Adrenal gland (tissue), 12 donors: ENCODE measurements around the gene SLC3A2. TPM values are rescaled to one million over a fixed set of nuclear protein-coding genes. Genes with fewer than 3 reads are reported as not detected.
"Not testable (repeated sequence)": the region's sequence is repeated elsewhere in the genome, so short reads cannot be mapped to it uniquely, and the experiment has no call there.

Experiments used
- DNase-seq, 7 donors: peaks; one replicate each; pipeline ENCODE4 v3.0.0-alpha.2; 2019 to 2020
- H3K27ac ChIP-seq, 5 donors: fragments of 200-600 bp; sonication (generic) in 4 of 5; 1 replicate in 3 of 5; 2 replicates in 2 of 5; pipeline versions ENCODE4 v1.5.1 to v1.8.0; 2016 to 2020; ENCODE audit warnings: mild to moderate bottlenecking in 1 of 5
- H3K27me3 ChIP-seq: fragments of 200-600 bp; 2 replicates; pipeline ENCODE4 v1.8.0; 2021
- H3K36me3 ChIP-seq, 2 donors: fragments of 200-600 bp; replicated peaks in 1 of 2; 1 replicate in 1 of 2; 2 replicates in 1 of 2; pipeline versions ENCODE4 v1.5.1 to v1.8.0; 2018 to 2022
- H3K4me1 ChIP-seq, 2 donors: fragments of 200-600 bp; replicated peaks in 1 of 2; 1 replicate in 1 of 2; 2 replicates in 1 of 2; pipeline versions ENCODE4 v1.5.1 to v1.8.0; 2018 to 2021
- H3K4me3 ChIP-seq, 4 donors: fragments of 200-600 bp; sonication (generic) in 3 of 4; one replicate each; pipeline ENCODE4 v1.5.1; 2016 to 2018
- H3K9me3 ChIP-seq, 3 donors: fragments of 200-600 bp; sonication (generic) in 1 of 3; replicated peaks in 1 of 3; 1 replicate in 2 of 3; 2 replicates in 1 of 3; pipeline versions ENCODE4 v1.5.1 to v1.8.0; 2016 to 2021
- POLR2A ChIP-seq, 2 donors: fragments of 450-650 bp; IDR thresholded peaks; one replicate each; pipeline ENCODE4 v1.6.1; 2017; ENCODE audit warnings: antibody characterized with exemption in 2 of 2, mild to moderate bottlenecking in 2 of 2, moderate library complexity in 1 of 2
- WGBS, 4 donors: extraction: QIAGEN DNeasy Blood & Tissue Kit in 2 of 4; methylation state at CpG; one replicate each; pipeline versions ENCODE4 v1.1.5 to v1.1.7; 2013 to 2017; 5-methylcytosine and 5-hydroxymethylcytosine counted together
- intact Hi-C, 2 donors: fragments of 100-400 bp; cut with DNase I; formaldehyde crosslinking; loops; one replicate each; pipeline versions ENCODE4 v1.14.1 to v1.15.0; 2022 to 2023
- polyA plus RNA-seq, 3 donors: library from polyadenylated mRNA; stranded (reverse); fragments of 200-250 nt in 2 of 3; fragments of 350-450 nt in 1 of 3; fragmentation: Illumina TruSeq in 1 of 3; extraction: RNeasy Lipid Tissue Mini Kit (QIAGEN cat#74804) in 1 of 3; gene quantifications; one replicate each; pipeline ENCODE4 v1.2.3, GENCODE V29; 2013 to 2014
- total RNA-seq, 9 donors: library from RNA; depleted of rRNA in 4 of 9; stranded (reverse); fragments of >200 nt in 4 of 9; fragments of 120-200 nt in 1 of 9; fragmentation: NEBNext Ultra II Directional in 1 of 9; extraction: Animal tissue kit (Norgen Biotek cat#: 25700) in 1 of 9; gene quantifications; one replicate each; pipeline versions ENCODE4 v1.1.0 to v1.2.4, GENCODE V29; 2013 to 2023
- TF ChIP-seq, protein P1 (sequence below), 6 experiments: fragments of 450-650 bp in 4 of 6; fragments of 200-600 bp in 2 of 6; sonication (generic) in 1 of 6; IDR thresholded peaks; 1 replicate in 5 of 6; 2 replicates in 1 of 6; pipeline versions ENCODE4 v1.5.1 to v1.8.0; 2016 to 2021; ENCODE audit warnings: antibody characterized with exemption in 6 of 6, mild to moderate bottlenecking in 2 of 6, moderate library complexity in 1 of 6
- donor health status: healthy with polysubstance abuse.
- donor health status: Bipolar disorder and iron deficiency.
- donor health status: DM: yes; HTN: yes; CAD: no.
- donor health status: DM: no; HTN: no; CAD: no.
- donor health status: DM: no; HTN: no; CAD: no.
- donor health status: DM: yes; HTN: yes; CAD: no.

Gene SLC3A2
- total and polyA plus RNA-seq, 12 donors = 103 to 398 (median 164) TPM

DNA sequence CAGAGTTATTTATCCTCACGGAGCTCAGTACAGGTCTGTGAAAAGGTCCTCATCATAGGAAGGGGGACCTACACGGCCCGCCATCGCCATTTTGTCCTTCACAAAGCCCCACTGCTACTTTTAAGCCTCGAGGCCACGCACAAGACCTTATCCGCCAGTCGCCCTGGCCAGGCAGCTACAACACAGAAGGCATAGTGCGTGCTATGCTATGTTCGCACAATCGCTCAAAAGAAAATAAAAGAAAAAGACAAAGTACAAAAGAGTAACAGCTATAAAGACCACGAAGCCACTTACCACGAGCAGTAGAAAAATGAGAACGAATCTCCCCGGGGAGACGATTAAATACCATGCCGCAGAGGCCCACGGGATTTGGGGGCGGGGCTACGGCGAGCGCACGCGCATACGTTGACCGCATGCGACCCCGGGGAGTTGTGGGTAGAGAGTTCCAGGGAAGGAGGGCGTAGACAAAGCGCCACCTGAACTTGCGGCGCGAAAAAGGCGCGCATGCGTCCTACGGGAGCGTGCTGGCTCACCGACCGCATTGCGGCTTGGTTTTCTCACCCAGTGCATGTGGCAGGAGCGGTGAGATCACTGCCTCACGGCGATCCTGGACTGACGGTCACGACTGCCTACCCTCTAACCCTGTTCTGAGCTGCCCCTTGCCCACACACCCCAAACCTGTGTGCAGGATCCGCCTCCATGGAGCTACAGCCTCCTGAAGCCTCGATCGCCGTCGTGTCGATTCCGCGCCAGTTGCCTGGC, 24.9 kb upstream of the SLC3A2 start:
- 0 to 1% (median 0%) methylated on average over 28 to 54 of the region's 54 CpGs for WGBS, 4 donors
- DNase-seq = peak; percentile 96 to 98 (median 97)
- Histone ChIP-seq H3K36me3 (peaks cover 0 to 32% of the 10 kb centered on the region in 2 donors), H3K4me1 (peaks cover 12 to 21% of the 10 kb centered on the region in 2 donors), H3K9me3 (no peaks in the 10 kb centered on the region), H3K27me3 (no peaks in the 10 kb centered on the region), H3K4me3 (peak overlapping the region; percentile 24 to 71 (median 44)), H3K27ac (peak overlapping the region in 4 of 5 donors; percentile 14 to 81 (median 57))
- TF ChIP-seq POLR2A (IDR thresholded peaks at IDR 0.05) = peak; percentile 96 to 97
- TF ChIP-seq, protein P1, sequence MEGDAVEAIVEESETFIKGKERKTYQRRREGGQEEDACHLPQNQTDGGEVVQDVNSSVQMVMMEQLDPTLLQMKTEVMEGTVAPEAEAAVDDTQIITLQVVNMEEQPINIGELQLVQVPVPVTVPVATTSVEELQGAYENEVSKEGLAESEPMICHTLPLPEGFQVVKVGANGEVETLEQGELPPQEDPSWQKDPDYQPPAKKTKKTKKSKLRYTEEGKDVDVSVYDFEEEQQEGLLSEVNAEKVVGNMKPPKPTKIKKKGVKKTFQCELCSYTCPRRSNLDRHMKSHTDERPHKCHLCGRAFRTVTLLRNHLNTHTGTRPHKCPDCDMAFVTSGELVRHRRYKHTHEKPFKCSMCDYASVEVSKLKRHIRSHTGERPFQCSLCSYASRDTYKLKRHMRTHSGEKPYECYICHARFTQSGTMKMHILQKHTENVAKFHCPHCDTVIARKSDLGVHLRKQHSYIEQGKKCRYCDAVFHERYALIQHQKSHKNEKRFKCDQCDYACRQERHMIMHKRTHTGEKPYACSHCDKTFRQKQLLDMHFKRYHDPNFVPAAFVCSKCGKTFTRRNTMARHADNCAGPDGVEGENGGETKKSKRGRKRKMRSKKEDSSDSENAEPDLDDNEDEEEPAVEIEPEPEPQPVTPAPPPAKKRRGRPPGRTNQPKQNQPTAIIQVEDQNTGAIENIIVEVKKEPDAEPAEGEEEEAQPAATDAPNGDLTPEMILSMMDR (IDR thresholded peaks at IDR 0.05) = peak in 1 of 6 experiments; percentile 5
- intact Hi-C loops = no loop called here

DNA sequence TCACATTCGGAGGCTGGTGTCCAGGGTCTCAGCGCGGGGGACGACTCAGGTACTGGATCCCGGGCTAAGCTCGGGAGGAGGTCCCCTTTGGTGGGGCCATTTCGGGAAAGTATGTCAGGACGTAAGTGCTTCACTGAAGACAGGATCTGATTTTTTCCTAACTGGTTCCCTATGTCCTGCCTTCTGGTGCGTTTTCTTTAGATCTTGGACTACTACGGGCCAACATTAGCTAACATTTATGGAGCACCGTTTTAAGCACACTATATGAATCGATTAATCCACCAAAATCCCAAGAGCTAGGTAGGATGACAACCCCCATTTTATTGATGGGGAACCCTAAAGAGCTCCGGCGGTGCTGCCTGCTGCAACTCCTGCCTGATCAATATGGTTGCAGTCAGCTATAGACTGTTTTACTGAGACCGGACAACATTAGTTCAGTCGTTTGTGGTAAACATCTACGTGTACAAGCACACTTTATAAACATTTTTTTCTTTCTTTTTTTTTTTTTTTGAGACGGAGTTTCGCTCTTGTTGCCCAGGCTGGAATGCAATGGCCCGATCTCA, 24.3 kb upstream of the SLC3A2 start:
- no peaks in the 10 kb centered on the region for H3K27me3 ChIP-seq
- intact Hi-C loops = no loop called here
- H3K4me3 ChIP-seq = peak overlapping the region; percentile 13 to 71 (median 42)
- peak overlapping the region in 2 of 5 donors; percentile 27 to 81 for H3K27ac ChIP-seq
- TF ChIP-seq POLR2A (IDR thresholded peaks at IDR 0.05) = no peak
- TF ChIP-seq, protein P1 (IDR thresholded peaks at IDR 0.05) = no peak
- no peak for DNase-seq
- H3K9me3 ChIP-seq = no peaks in the 10 kb centered on the region
- 15 to 22% (median 18%) methylated on average over 12 to 20 of the region's 20 CpGs for WGBS, 4 donors
- peaks cover 0 to 30% of the 10 kb centered on the region in 2 donors for H3K36me3 ChIP-seq
- peaks cover 12 to 21% of the 10 kb centered on the region in 2 donors for H3K4me1 ChIP-seq

DNA sequence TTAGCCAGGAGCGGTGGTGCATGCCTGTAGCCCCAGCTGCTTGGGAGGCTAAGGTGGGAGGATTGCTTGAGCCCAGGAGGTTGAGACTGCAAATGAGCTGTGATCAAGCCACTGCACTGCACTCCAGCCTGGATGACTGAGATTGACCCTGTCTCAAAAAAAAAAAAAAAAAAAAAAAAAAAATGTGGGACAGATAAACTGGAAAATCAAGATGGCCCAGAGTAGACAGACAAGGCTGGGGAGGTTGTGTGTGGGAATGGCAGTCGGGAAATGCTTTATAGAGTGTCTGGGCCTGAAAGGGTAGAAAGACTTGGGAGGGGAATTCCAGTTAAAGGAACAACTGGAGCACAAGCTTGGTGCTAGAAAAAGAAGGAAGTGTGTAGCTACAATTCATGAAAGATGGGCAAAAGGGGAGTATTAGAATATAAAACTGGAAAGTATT, 23.1 kb upstream of the SLC3A2 start:
- no peak overlapping the region for H3K4me3 ChIP-seq
- intact Hi-C loops = no loop called here
- peaks cover 0 to 19% of the 10 kb centered on the region in 2 donors for H3K36me3 ChIP-seq
- WGBS, 4 donors = 71 to 82% (median 77%) methylated on average over 2 of the region's 2 CpGs
- no peaks in the 10 kb centered on the region for H3K27me3 ChIP-seq
- H3K9me3 ChIP-seq = no peaks in the 10 kb centered on the region
- DNase-seq = no peak
- TF ChIP-seq, protein P1 (IDR thresholded peaks at IDR 0.05) = no peak
- TF ChIP-seq POLR2A (IDR thresholded peaks at IDR 0.05) = no peak
- no peak overlapping the region for H3K27ac ChIP-seq
- H3K4me1 ChIP-seq = peaks cover 12 to 21% of the 10 kb centered on the region in 2 donors

DNA sequence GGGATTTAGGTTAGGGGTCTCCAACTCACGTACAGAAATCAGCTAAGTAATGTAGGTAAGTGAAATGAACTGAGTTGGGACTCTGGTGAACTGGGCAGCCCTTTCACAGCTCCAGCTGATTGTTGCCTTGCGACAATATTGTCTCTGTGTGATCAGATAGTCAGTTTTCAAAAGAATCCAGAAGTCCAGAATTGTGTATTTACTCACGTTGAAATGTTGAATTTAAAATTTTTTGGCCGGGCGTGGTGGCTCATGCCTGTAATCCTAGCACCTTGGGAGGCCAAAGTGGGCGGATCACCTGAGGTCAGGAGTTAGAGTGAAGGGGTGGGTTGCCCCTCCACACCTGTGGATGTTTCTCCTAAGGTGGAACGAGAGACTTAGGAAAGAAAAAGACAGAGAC, 22.5 kb upstream of the SLC3A2 start:
- TF ChIP-seq POLR2A (IDR thresholded peaks at IDR 0.05) = no peak
- TF ChIP-seq, protein P1 (IDR thresholded peaks at IDR 0.05) = no peak
- no peaks in the 10 kb centered on the region for H3K9me3 ChIP-seq
- H3K4me1 ChIP-seq = peaks cover 12 to 21% of the 10 kb centered on the region in 2 donors
- no peak for DNase-seq
- H3K27ac ChIP-seq = no peak overlapping the region
- H3K27me3 ChIP-seq = no peaks in the 10 kb centered on the region
- no peak overlapping the region for H3K4me3 ChIP-seq
- peaks cover 0 to 13% of the 10 kb centered on the region in 2 donors for H3K36me3 ChIP-seq
- WGBS, 4 donors = 86 to 89% (median 88%) methylated on average over 7 of the region's 7 CpGs
- intact Hi-C loops = no loop called here

DNA sequence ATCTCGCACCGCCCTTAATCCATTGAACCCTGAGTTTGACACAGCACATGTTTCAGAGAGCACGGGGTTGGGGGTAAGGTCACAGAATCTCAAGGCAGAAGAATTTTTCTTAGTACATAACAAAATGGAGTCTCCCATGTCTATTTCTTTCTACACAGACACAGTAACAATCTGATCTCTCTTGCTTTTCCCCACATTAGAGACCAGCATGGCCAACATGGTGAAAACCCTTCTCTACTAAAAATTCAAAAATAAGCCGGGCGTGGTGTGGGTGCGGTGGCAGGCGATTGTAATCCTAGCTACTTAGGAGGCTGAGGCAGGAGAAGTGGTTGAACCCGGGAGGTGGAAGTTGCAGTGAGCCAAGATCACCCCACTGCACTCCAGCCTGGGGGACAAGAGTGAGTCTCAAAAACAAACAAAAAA, 21.4 kb upstream of the SLC3A2 start:
- H3K9me3 ChIP-seq, intact Hi-C loops, H3K27me3 ChIP-seq, DNase-seq, H3K36me3 ChIP-seq, H3K4me3 ChIP-seq, H3K27ac ChIP-seq: not testable (repeated sequence)
- 91 to 95% (median 92%) methylated on average over 7 to 8 of the region's 8 CpGs for WGBS, 4 donors
- peaks cover 4 to 13% of the 10 kb centered on the region in 2 donors for H3K4me1 ChIP-seq
